Activated naive CD4-positive, alpha-beta T cell treated with anti-CD3 and anti-CD28 coated beads, Interleukin-2, amount 50 U/mL, for 24 hours (primary cell): ENCODE results near the gene TUBA3C.

Experiments
- H3K27ac Mint-ChIP-seq: one replicate; pipeline ENCODE4 v1.8.0; 2021; ENCODE audit warnings: mild to moderate bottlenecking, mixed read lengths
- H3K27me3 Mint-ChIP-seq: one replicate; pipeline ENCODE4 v1.8.0; 2021; ENCODE audit warnings: mixed read lengths
- H3K36me3 Mint-ChIP-seq: one replicate; pipeline ENCODE4 v1.8.0; 2021; ENCODE audit warnings: mixed read lengths
- H3K4me1 Mint-ChIP-seq: one replicate; pipeline ENCODE4 v1.8.0; 2021; ENCODE audit warnings: mixed read lengths
- H3K4me3 Mint-ChIP-seq: one replicate; pipeline ENCODE4 v1.8.0; 2021; ENCODE audit warnings: mild to moderate bottlenecking, mixed read lengths
- H3K9me3 Mint-ChIP-seq: one replicate; pipeline ENCODE4 v1.8.0; 2021; ENCODE audit warnings: mixed read lengths

The TUBA3C gene

GRCh38 chr13:19153782-19154450, 27.7 kb downstream of the TUBA3C start:
- Mint-ChIP-seq H3K27me3 (no peaks in the 10 kb centered on the region), H3K9me3 (peaks cover 3% of the 10 kb centered on the region), H3K4me3 (no peak overlapping the region), H3K27ac (no peak overlapping the region), H3K36me3 (no peaks in the 10 kb centered on the region), H3K4me1 (no peaks in the 10 kb centered on the region)

GRCh38 chr13:19152403-19152802, 29.2 kb downstream of the TUBA3C start:
- no peaks in the 10 kb centered on the region for H3K36me3 Mint-ChIP-seq
- peaks cover 15% of the 10 kb centered on the region for H3K9me3 Mint-ChIP-seq
- H3K4me1 Mint-ChIP-seq = no peaks in the 10 kb centered on the region
- H3K27ac Mint-ChIP-seq = no peak overlapping the region
- no peak overlapping the region for H3K4me3 Mint-ChIP-seq
- no peaks in the 10 kb centered on the region for H3K27me3 Mint-ChIP-seq

- Mint-ChIP-seq H3K4me1 (no peaks in the 10 kb centered on the region), H3K36me3 (no peaks in the 10 kb centered on the region), H3K27ac (no peak overlapping the region), H3K27me3 (no peaks in the 10 kb centered on the region), H3K9me3 (peaks cover 15% of the 10 kb centered on the region), H3K4me3 (no peak overlapping the region)
Observed at GRCh38 chr13:19151581-19152263, 29.9 kb downstream of the TUBA3C start.

- Mint-ChIP-seq H3K4me3 (no peak overlapping the region), H3K27ac (no peak overlapping the region), H3K9me3 (peaks cover 15% of the 10 kb centered on the region), H3K36me3 (no peaks in the 10 kb centered on the region), H3K27me3 (no peaks in the 10 kb centered on the region), H3K4me1 (no peaks in the 10 kb centered on the region)
Observed at GRCh38 chr13:19150712-19151228, 30.9 kb downstream of the TUBA3C start.

GRCh38 chr13:19150226-19150625, 31.4 kb downstream of the TUBA3C start:
- Mint-ChIP-seq H3K27me3 (no peaks in the 10 kb centered on the region), H3K4me1 (no peaks in the 10 kb centered on the region), H3K27ac (no peak overlapping the region), H3K36me3 (no peaks in the 10 kb centered on the region), H3K9me3 (peaks cover 15% of the 10 kb centered on the region), H3K4me3 (no peak overlapping the region)

GRCh38 chr13:19148561-19148960, 33.1 kb downstream of the TUBA3C start:
- peaks cover 2% of the 10 kb centered on the region for H3K27me3 Mint-ChIP-seq
- no peaks in the 10 kb centered on the region for H3K36me3 Mint-ChIP-seq
- H3K4me3 Mint-ChIP-seq = no peak overlapping the region
- peaks cover 15% of the 10 kb centered on the region for H3K9me3 Mint-ChIP-seq
- no peaks in the 10 kb centered on the region for H3K4me1 Mint-ChIP-seq
- no peak overlapping the region for H3K27ac Mint-ChIP-seq
